Measurements from ENCODE around the gene TRAP1.

- TF ChIP-seq, protein P1, sequence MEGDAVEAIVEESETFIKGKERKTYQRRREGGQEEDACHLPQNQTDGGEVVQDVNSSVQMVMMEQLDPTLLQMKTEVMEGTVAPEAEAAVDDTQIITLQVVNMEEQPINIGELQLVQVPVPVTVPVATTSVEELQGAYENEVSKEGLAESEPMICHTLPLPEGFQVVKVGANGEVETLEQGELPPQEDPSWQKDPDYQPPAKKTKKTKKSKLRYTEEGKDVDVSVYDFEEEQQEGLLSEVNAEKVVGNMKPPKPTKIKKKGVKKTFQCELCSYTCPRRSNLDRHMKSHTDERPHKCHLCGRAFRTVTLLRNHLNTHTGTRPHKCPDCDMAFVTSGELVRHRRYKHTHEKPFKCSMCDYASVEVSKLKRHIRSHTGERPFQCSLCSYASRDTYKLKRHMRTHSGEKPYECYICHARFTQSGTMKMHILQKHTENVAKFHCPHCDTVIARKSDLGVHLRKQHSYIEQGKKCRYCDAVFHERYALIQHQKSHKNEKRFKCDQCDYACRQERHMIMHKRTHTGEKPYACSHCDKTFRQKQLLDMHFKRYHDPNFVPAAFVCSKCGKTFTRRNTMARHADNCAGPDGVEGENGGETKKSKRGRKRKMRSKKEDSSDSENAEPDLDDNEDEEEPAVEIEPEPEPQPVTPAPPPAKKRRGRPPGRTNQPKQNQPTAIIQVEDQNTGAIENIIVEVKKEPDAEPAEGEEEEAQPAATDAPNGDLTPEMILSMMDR (IDR thresholded peaks at IDR 0.05), result no peak
- TF ChIP-seq EP300 (IDR thresholded peaks at IDR 0.05), result no peak
Observed at GRCh38 chr16:3645108-3645503, 72.2 kb downstream of the TRAP1 start.

Measured in gastroesophageal sphincter (tissue), 3 donors.